Measurements from ENCODE around the gene RAD51AP1. TPM values are rescaled to one million over a fixed set of nuclear protein-coding genes. Genes with fewer than 3 reads are reported as not detected.

Gene RAD51AP1
- polyA plus RNA-seq, 1 donor from 2014 or later = 8.0 TPM

GRCh38 chr12:4595881-4596280 lies 57.2 kb downstream of the RAD51AP1 start:
- Mint-ChIP-seq H3K9me3 (no peaks in the 10 kb centered on the region), H3K27ac (peak overlapping the region in 1 of 3 donors; percentile 19), H3K27me3 (no peaks in the 10 kb centered on the region), H3K4me3 (no peak overlapping the region), H3K4me1 (no peaks in the 10 kb centered on the region), H3K36me3 (peaks cover 14% of the 10 kb centered on the region)

- Mint-ChIP-seq H3K9me3 (no peaks in the 10 kb centered on the region), H3K27ac (no peak overlapping the region), H3K4me1 (peaks cover 9 to 19% (median 14%) of the 10 kb centered on the region in 3 donors), H3K27me3 (peaks cover 2% of the 10 kb centered on the region), H3K4me3 (peak overlapping the region in 2 of 4 donors; percentile 3 to 12), H3K36me3 (peaks cover 10% of the 10 kb centered on the region)
Observed at GRCh38 chr12:4603421-4603820, 64.7 kb downstream of the RAD51AP1 start.

- peak overlapping the region in 1 of 3 donors; percentile 92 for H3K27ac Mint-ChIP-seq
- H3K9me3 Mint-ChIP-seq = no peaks in the 10 kb centered on the region
- peaks cover 9 to 20% (median 14%) of the 10 kb centered on the region in 3 donors for H3K4me1 Mint-ChIP-seq
- H3K4me3 Mint-ChIP-seq = no peak overlapping the region
- peaks cover 9% of the 10 kb centered on the region for H3K36me3 Mint-ChIP-seq
- H3K27me3 Mint-ChIP-seq = peaks cover 2% of the 10 kb centered on the region
Observed at GRCh38 chr12:4603946-4604345, 65.3 kb downstream of the RAD51AP1 start.

GRCh38 chr12:4604684-4605193 lies 66.0 kb downstream of the RAD51AP1 start:
- peak overlapping the region; percentile 18 to 92 (median 48) for H3K27ac Mint-ChIP-seq
- H3K36me3 Mint-ChIP-seq = peaks cover 7% of the 10 kb centered on the region
- peak overlapping the region; percentile 91 to 99 (median 98) for H3K4me3 Mint-ChIP-seq
- H3K4me1 Mint-ChIP-seq = peaks cover 9 to 20% (median 17%) of the 10 kb centered on the region in 3 donors
- peaks cover 2% of the 10 kb centered on the region for H3K27me3 Mint-ChIP-seq
- H3K9me3 Mint-ChIP-seq = no peaks in the 10 kb centered on the region

GRCh38 chr12:4607056-4607455 lies 68.4 kb downstream of the RAD51AP1 start:
- Mint-ChIP-seq H3K9me3 (no peaks in the 10 kb centered on the region), H3K4me1 (peaks cover 9 to 20% (median 18%) of the 10 kb centered on the region in 3 donors), H3K27ac (no peak overlapping the region), H3K27me3 (peaks cover 2% of the 10 kb centered on the region), H3K4me3 (peak overlapping the region in 2 of 4 donors; percentile 17 to 91), H3K36me3 (peaks cover 3% of the 10 kb centered on the region)

- no peak overlapping the region for H3K4me3 Mint-ChIP-seq
- H3K9me3 Mint-ChIP-seq = no peaks in the 10 kb centered on the region
- peaks cover 2% of the 10 kb centered on the region for H3K36me3 Mint-ChIP-seq
- H3K4me1 Mint-ChIP-seq = peaks cover 9 to 20% (median 18%) of the 10 kb centered on the region in 3 donors
- H3K27ac Mint-ChIP-seq = no peak overlapping the region
- no peaks in the 10 kb centered on the region for H3K27me3 Mint-ChIP-seq
Observed at GRCh38 chr12:4609071-4609470, 70.4 kb downstream of the RAD51AP1 start.

Other genes starting within 250 kb of the RAD51AP1 start
- gene TIGAR, start 217.7 kb upstream of the RAD51AP1 start, polyA plus RNA-seq = 5.2 TPM
- gene FGF23, start 159.2 kb upstream of the RAD51AP1 start, polyA plus RNA-seq = not detected
- not detected for gene FGF6, start 93.1 kb upstream of the RAD51AP1 start, polyA plus RNA-seq
- gene DYRK4, start 23.3 kb downstream of the RAD51AP1 start, polyA plus RNA-seq = 41.7 TPM
- 2.7 TPM for gene AKAP3, start 110.2 kb downstream of the RAD51AP1 start, polyA plus RNA-seq
- gene NDUFA9, start 110.2 kb downstream of the RAD51AP1 start, polyA plus RNA-seq = 120 TPM
- gene GALNT8, start 181.5 kb downstream of the RAD51AP1 start, polyA plus RNA-seq = 0.48 TPM

Measured in IgD-negative memory B cell (primary cell).